ENCODE measurements around the gene SRP19. TPM values are rescaled to one million over a fixed set of nuclear protein-coding genes. Genes with fewer than 3 reads are reported as not detected.

Gene SRP19
- total RNA-seq, 1 donor from 2014 or later, result 55.6 TPM

Other genes with a start within 250 kb of the SRP19 start
- 39.8 TPM for gene APC, start 123.4 kb upstream of the SRP19 start, total RNA-seq
- gene REEP5, start 60.9 kb downstream of the SRP19 start, total RNA-seq, result 121 TPM
- gene DCP2, start 115.5 kb downstream of the SRP19 start, total RNA-seq, result 39.2 TPM

Measured in mesenteric fat pad (tissue), 1 donor.